ENCODE results near the gene KAZALD1. TPM values are rescaled to one million over a fixed set of nuclear protein-coding genes. Genes with fewer than 3 reads are reported as not detected.

Gene KAZALD1
- 31.3 and 36.1 TPM in 2 replicates for total RNA-seq (2014; rRNA removed; shearing (Covaris generic))
- 116 and 123 TPM in 2 replicates for polyA plus RNA-seq (2014; cell fraction: nucleus; rRNA removed)

- DNase-seq (ENCODE audit: extremely low read depth, low read depth) = no peak
These were observed at the start of gene KAZALD1 for GRCh38 chr10:101061624-101062231. Gene KAZALD1, plus strand, starts transcription at chr10:101061989. Its CDS starts 604 bp downstream, at chr10:101062593.

GRCh38 chr10:101012525-101013364 is 49.0 kb upstream of the KAZALD1 start:
- DNase-seq (ENCODE audit: extremely low read depth, low read depth) = peak; percentile 95

GRCh38 chr10:101013365-101013825 is 48.4 kb upstream of the KAZALD1 start:
- no peak for DNase-seq (ENCODE audit: extremely low read depth, low read depth)

- no peak for DNase-seq (ENCODE audit: extremely low read depth, low read depth)
These were observed 47.4 kb upstream of the KAZALD1 start for GRCh38 chr10:101014230-101014884.

GRCh38 chr10:101014966-101015581 is 46.7 kb upstream of the KAZALD1 start:
- no peak for DNase-seq (ENCODE audit: extremely low read depth, low read depth)

- no peak for DNase-seq (ENCODE audit: extremely low read depth, low read depth)
These were observed 46.2 kb upstream of the KAZALD1 start for GRCh38 chr10:101015582-101015973.

- no peak for DNase-seq (ENCODE audit: extremely low read depth, low read depth)
These were observed 45.0 kb upstream of the KAZALD1 start for GRCh38 chr10:101016814-101017213.

GRCh38 chr10:101018118-101018599 is 43.6 kb upstream of the KAZALD1 start:
- DNase-seq (ENCODE audit: extremely low read depth, low read depth) = no peak

GRCh38 chr10:101018600-101019439 is 43.0 kb upstream of the KAZALD1 start:
- DNase-seq (ENCODE audit: extremely low read depth, low read depth) = peak; percentile 79

GRCh38 chr10:101019440-101019703 is 42.4 kb upstream of the KAZALD1 start:
- DNase-seq (ENCODE audit: extremely low read depth, low read depth) = no peak

GRCh38 chr10:101020427-101021075 is 41.2 kb upstream of the KAZALD1 start:
- no peak for DNase-seq (ENCODE audit: extremely low read depth, low read depth)

- no peak for DNase-seq (ENCODE audit: extremely low read depth, low read depth)
These were observed 40.5 kb upstream of the KAZALD1 start for GRCh38 chr10:101021239-101021638.

- no peak for DNase-seq (ENCODE audit: extremely low read depth, low read depth)
These were observed 40.0 kb upstream of the KAZALD1 start for GRCh38 chr10:101021692-101022251.

- DNase-seq (ENCODE audit: extremely low read depth, low read depth) = no peak
These were observed 38.7 kb upstream of the KAZALD1 start for GRCh38 chr10:101022967-101023705.

- DNase-seq (ENCODE audit: extremely low read depth, low read depth) = no peak
These were observed 34.6 kb upstream of the KAZALD1 start for GRCh38 chr10:101027106-101027720.

GRCh38 chr10:101028446-101029337 is 33.1 kb upstream of the KAZALD1 start:
- no peak for DNase-seq (ENCODE audit: extremely low read depth, low read depth)

Data from NCI-H460 (cell line).